Breast epithelium (tissue), 3 donors: ENCODE data around the gene DGCR8.

Experiments used
- CTCF ChIP-seq, 3 donors: fragments of 450-650 bp; IDR thresholded peaks; one replicate each; pipeline ENCODE4 v1.5.1; 2016 to 2017; ENCODE audit warnings: antibody characterized with exemption in 3 of 3, mild to moderate bottlenecking in 3 of 3, moderate library complexity in 3 of 3
- POLR2A ChIP-seq: fragments of 450-650 bp; IDR thresholded peaks from one replicate; pipeline ENCODE4 v1.6.1; 2016; ENCODE audit warnings: antibody characterized with exemption, mild to moderate bottlenecking, moderate library complexity

- no peak for TF ChIP-seq POLR2A
- TF ChIP-seq CTCF (IDR thresholded peaks at IDR 0.05): no peak
Observed at GRCh38 chr22:20116951-20117632, 37.1 kb downstream of the DGCR8 start, which contains the start of gene TRMT2A.
